T-helper 1 cell treated with Interleukin-12 subunit alpha and Interleukin-12 subunit beta and Interleukin-4 antibody, amounts not matched to agents 30 μg/mL and 1 μg/mL, for 36 hours (primary cell): ENCODE data around the gene CRYBG3.
A peak's percentile ranks its signal among the peaks of the same experiment; 100 is the strongest.

ENCODE experiments used
- H3K27ac Mint-ChIP-seq: one replicate; pipeline ENCODE4 v1.8.0; 2021; ENCODE audit warnings: mild to moderate bottlenecking, mixed read lengths
- H3K27me3 Mint-ChIP-seq: one replicate; pipeline ENCODE4 v1.8.0; 2021; ENCODE audit warnings: low read depth, mixed read lengths
- H3K36me3 Mint-ChIP-seq: one replicate; pipeline ENCODE4 v1.8.0; 2021; ENCODE audit warnings: low read depth, mixed read lengths
- H3K4me1 Mint-ChIP-seq: one replicate; pipeline ENCODE4 v1.8.0; 2021; ENCODE audit warnings: low read depth, mixed read lengths
- H3K4me3 Mint-ChIP-seq: one replicate; pipeline ENCODE4 v1.8.0; 2021; ENCODE audit warnings: mild to moderate bottlenecking, moderate library complexity, mixed read lengths
- H3K9me3 Mint-ChIP-seq: one replicate; pipeline ENCODE4 v1.8.0; 2021; ENCODE audit warnings: mixed read lengths

Gene CRYBG3

GRCh38 chr3:97821774-97822358 lies at the start of gene CRYBG3:
Gene CRYBG3 (plus strand): TSS chr3:97822011. CDS start chr3:97822207, 196 bp downstream.
- peak within 1 kb of the TSS; percentile 96 for H3K4me3 Mint-ChIP-seq
- H3K4me1 Mint-ChIP-seq, result peaks cover 28% of the 10 kb centered on the region
- H3K9me3 Mint-ChIP-seq, result no peaks in the 10 kb centered on the region
- H3K36me3 Mint-ChIP-seq, result peaks cover 3% of the 10 kb centered on the region
- H3K27me3 Mint-ChIP-seq, result peaks cover 57% of the 10 kb centered on the region
- peak within 1 kb of the TSS; percentile 89 for H3K27ac Mint-ChIP-seq

DNA sequence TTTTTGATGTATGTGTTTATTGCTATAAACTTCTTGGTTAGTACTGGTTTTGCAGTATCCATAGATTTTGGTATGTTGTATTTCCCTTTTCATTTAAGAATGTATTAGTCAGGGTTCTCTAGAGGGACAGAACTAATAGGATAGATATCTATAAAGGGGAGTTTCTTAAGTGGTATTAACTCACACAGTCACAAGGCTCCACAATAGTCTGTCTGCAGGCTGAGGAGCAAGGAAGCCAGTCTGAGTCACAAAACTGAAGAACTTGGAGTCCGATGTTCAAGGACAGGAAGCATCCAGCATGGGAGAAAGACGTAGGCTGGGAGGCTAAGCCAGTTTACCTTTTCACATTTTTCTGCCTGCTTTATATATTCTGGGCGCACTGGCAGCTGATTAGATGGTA lies 48.9 kb upstream of the CRYBG3 start:
- Mint-ChIP-seq H3K27ac (no peak overlapping the region), H3K27me3 (no peaks in the 10 kb centered on the region), H3K36me3 (peaks cover 14% of the 10 kb centered on the region), H3K4me3 (no peak overlapping the region), H3K9me3 (no peaks in the 10 kb centered on the region), H3K4me1 (no peaks in the 10 kb centered on the region)

DNA sequence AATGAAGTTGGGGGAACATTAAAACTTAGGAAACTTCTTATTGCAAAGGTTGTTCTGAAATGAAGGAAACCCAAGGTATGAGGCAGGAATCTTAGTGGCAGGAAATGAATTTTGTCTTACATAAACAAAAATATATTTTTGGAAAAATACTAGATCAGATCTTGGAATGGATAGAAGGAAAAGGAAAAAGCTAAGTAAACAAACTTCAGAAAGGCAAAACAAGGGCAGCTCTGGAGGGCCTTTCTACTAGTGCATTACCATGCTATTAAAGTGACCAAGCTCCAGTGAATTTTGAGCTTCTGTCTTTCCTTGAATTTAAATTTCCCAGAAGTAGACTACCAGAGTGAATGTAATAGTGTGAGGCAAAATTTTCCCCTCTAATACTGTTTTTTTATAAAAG lies 43.7 kb upstream of the CRYBG3 start:
- H3K27ac Mint-ChIP-seq, result no peak overlapping the region

GRCh38 chr3:97793420-97794019 lies 28.3 kb upstream of the CRYBG3 start:
- no peaks in the 10 kb centered on the region for H3K36me3 Mint-ChIP-seq
- no peaks in the 10 kb centered on the region for H3K27me3 Mint-ChIP-seq
- no peaks in the 10 kb centered on the region for H3K9me3 Mint-ChIP-seq
- no peak overlapping the region for H3K4me3 Mint-ChIP-seq
- peaks cover 2% of the 10 kb centered on the region for H3K4me1 Mint-ChIP-seq
- H3K27ac Mint-ChIP-seq, result no peak overlapping the region

More for the DNA sequence above, 43.7 kb upstream of the CRYBG3 start:
- Mint-ChIP-seq H3K9me3 (no peaks in the 10 kb centered on the region), H3K4me1 (no peaks in the 10 kb centered on the region), H3K4me3 (no peak overlapping the region), H3K36me3 (peaks cover 3% of the 10 kb centered on the region), H3K27me3 (no peaks in the 10 kb centered on the region)

- H3K4me3 Mint-ChIP-seq, result no peak overlapping the region
- H3K27ac Mint-ChIP-seq, result no peak overlapping the region
- H3K27me3 Mint-ChIP-seq, result no peaks in the 10 kb centered on the region
- H3K4me1 Mint-ChIP-seq, result peaks cover 2% of the 10 kb centered on the region
- no peaks in the 10 kb centered on the region for H3K36me3 Mint-ChIP-seq
- H3K9me3 Mint-ChIP-seq, result no peaks in the 10 kb centered on the region
Observed at GRCh38 chr3:97795951-97796350, 25.9 kb upstream of the CRYBG3 start.

DNA sequence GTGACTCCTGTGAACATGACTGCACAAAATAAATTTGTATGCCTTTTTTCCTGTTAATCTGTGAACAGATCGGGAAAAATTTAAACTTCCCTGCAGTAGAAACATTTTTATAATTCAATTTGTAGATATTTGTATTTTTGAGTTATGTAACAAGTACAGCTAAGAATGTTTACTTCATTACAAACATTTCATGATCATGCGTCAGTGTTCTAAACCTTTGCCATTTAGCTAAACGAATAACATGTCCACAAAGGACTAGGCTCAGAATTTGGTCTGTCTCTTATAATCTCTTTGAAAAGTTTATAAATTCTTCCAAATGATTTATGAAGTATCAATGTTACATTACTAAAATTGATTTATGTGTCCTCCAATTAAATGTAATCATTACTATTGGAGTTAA lies 17.3 kb upstream of the CRYBG3 start:
- Mint-ChIP-seq H3K27ac (no peak overlapping the region), H3K9me3 (no peaks in the 10 kb centered on the region), H3K4me3 (no peak overlapping the region), H3K36me3 (no peaks in the 10 kb centered on the region), H3K27me3 (peaks cover 30% of the 10 kb centered on the region), H3K4me1 (no peaks in the 10 kb centered on the region)

- Mint-ChIP-seq H3K4me1 (peaks cover 17% of the 10 kb centered on the region), H3K9me3 (no peaks in the 10 kb centered on the region), H3K36me3 (peaks cover 2% of the 10 kb centered on the region), H3K27me3 (peaks cover 37% of the 10 kb centered on the region), H3K27ac (no peak overlapping the region), H3K4me3 (no peak overlapping the region)
Observed at GRCh38 chr3:97810779-97811390, 10.9 kb upstream of the CRYBG3 start.

DNA sequence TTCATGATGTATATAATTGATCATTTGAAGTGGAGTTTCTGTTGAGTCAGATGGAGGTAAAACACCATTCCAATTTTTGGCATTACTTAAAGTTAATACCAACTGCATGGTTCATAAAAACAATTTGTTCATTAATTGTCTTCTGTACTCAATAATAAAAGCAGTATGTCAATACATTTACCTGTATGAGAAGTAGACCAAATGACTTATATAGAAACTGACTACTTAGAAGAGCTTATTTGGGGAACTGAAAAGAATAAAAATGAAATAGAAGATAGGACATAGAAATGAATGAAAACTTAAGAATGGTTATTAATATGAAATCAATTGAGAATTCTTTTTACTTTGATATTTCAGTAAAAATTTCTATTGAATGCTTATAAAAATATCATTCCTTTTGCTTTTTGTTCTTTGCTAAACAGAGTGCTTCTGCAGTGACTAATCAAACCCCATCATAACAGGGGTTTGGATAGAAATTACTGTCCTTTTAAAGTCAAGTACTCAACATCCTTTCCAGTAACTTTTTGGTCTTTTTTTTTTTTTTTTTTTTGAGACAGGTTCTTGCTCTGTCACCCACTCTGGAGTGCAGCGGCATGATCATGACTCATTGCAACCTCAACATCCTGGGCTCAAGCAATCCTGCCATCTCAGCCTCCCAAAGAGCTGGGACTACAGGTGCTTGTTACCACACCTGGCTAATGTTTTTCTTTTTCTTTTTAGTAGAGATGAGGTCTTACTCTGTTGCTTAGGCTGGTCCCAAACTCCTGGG lies 6.5 kb upstream of the CRYBG3 start:
- Mint-ChIP-seq H3K9me3 (no peaks in the 10 kb centered on the region), H3K27ac (peak overlapping the region; percentile 45), H3K4me3 (no peak overlapping the region), H3K27me3 (peaks cover 21% of the 10 kb centered on the region), H3K4me1 (peaks cover 21% of the 10 kb centered on the region), H3K36me3 (peaks cover 2% of the 10 kb centered on the region)

DNA sequence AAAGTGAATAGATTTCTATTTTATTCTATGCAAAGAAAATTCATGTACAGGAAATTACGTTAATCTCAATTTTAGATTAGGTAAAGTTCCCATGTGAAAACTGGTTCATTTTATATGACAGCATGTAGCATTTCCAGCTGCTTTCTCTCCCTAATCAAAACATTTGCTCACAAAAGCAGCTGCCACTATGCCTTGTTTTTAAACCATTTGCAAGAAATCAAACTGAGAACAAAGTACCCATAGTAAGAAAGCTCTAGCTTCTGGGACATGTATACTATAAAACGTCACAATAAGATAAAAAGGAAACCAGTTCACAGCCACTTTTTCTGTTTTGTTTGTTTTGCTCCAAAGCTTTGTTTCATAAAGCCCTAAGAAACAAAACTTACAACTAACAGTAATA lies 5.0 kb upstream of the CRYBG3 start:
- peaks cover 28% of the 10 kb centered on the region for H3K27me3 Mint-ChIP-seq
- no peaks in the 10 kb centered on the region for H3K9me3 Mint-ChIP-seq
- peaks cover 28% of the 10 kb centered on the region for H3K4me1 Mint-ChIP-seq
- H3K36me3 Mint-ChIP-seq, result peaks cover 2% of the 10 kb centered on the region
- no peak overlapping the region for H3K27ac Mint-ChIP-seq
- no peak overlapping the region for H3K4me3 Mint-ChIP-seq

DNA sequence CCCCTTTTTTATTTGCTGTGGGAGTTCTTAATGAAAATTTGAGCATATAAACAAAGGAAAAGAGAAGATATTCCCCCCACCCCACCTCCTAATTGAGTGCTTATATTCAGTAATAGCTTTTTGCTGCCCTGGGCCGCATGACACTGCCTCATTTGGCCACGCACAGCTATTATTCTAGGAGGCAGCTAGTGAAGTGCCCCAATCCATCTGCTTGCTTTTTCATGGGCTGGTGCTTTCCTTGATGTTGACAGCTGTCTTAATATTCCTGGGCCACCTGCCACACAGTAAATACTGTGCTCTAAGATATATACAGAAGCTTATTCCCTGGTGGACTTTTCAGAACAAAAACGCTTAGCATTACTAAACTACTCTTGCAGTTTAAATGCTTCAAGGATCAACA lies 3.8 kb upstream of the CRYBG3 start:
- Mint-ChIP-seq H3K4me1 (peaks cover 33% of the 10 kb centered on the region), H3K36me3 (peaks cover 2% of the 10 kb centered on the region), H3K9me3 (no peaks in the 10 kb centered on the region), H3K27me3 (peaks cover 35% of the 10 kb centered on the region), H3K27ac (no peak overlapping the region), H3K4me3 (no peak overlapping the region)

- no peaks in the 10 kb centered on the region for H3K9me3 Mint-ChIP-seq
- peaks cover 3% of the 10 kb centered on the region for H3K36me3 Mint-ChIP-seq
- H3K4me3 Mint-ChIP-seq, result peak overlapping the region; percentile 96
- H3K4me1 Mint-ChIP-seq, result peaks cover 31% of the 10 kb centered on the region
- peaks cover 57% of the 10 kb centered on the region for H3K27me3 Mint-ChIP-seq
- peak overlapping the region; percentile 81 for H3K27ac Mint-ChIP-seq
Observed at GRCh38 chr3:97820780-97821179, 1.0 kb upstream of the CRYBG3 start.

- Mint-ChIP-seq H3K27me3 (peaks cover 57% of the 10 kb centered on the region), H3K36me3 (peaks cover 3% of the 10 kb centered on the region), H3K4me1 (peaks cover 28% of the 10 kb centered on the region), H3K9me3 (no peaks in the 10 kb centered on the region), H3K27ac (peak overlapping the region; percentile 81), H3K4me3 (peak overlapping the region; percentile 96)
Observed at GRCh38 chr3:97821287-97821773, 481 bp upstream of the CRYBG3 start.

- Mint-ChIP-seq H3K27me3 (peaks cover 57% of the 10 kb centered on the region), H3K27ac (peak overlapping the region; percentile 89), H3K36me3 (peaks cover 3% of the 10 kb centered on the region), H3K9me3 (no peaks in the 10 kb centered on the region), H3K4me1 (peaks cover 28% of the 10 kb centered on the region), H3K4me3 (peak overlapping the region; percentile 96)
Observed at GRCh38 chr3:97822359-97822775, 556 bp downstream of the CRYBG3 start.
